Thyroid gland (tissue), 4 donors: ENCODE data around the gene ATE1. TPM values are rescaled to one million over a fixed set of nuclear protein-coding genes. Genes with fewer than 3 reads are reported as not detected.
A peak's percentile ranks its signal among the peaks of the same experiment; 100 is the strongest.
"Not testable (repeated sequence)": the region's sequence is repeated elsewhere in the genome, so short reads cannot be mapped to it uniquely, and the experiment has no call there.

Experiments
- DNase-seq, 2 donors: peaks; one replicate each; pipeline ENCODE4 v3.0.0-alpha.2; 2019
- H3K27ac ChIP-seq, 3 donors: fragments of 200-600 bp; sonication (generic); 1 replicate in 2 of 3; 2 replicates in 1 of 3; pipeline ENCODE4 v1.5.1; 2016 to 2019; ENCODE audit warnings: mild to moderate bottlenecking in 1 of 3, moderate library complexity in 1 of 3
- H3K27me3 ChIP-seq: fragments of 200-600 bp; sonication (generic); one replicate; pipeline ENCODE4 v1.5.1; 2019
- H3K36me3 ChIP-seq, 2 donors: fragments of 200-600 bp; sonication (generic); one replicate each; pipeline ENCODE4 v1.5.1; 2016 to 2019
- H3K4me1 ChIP-seq, 2 donors: fragments of 200-600 bp; sonication (generic); one replicate each; pipeline ENCODE4 v1.5.1; 2017 to 2019
- H3K4me3 ChIP-seq, 3 donors: fragments of 200-600 bp; sonication (generic); replicated peaks in 1 of 3; 1 replicate in 2 of 3; 2 replicates in 1 of 3; pipeline ENCODE4 v1.5.1; 2016; ENCODE audit warnings: mild to moderate bottlenecking in 1 of 3
- H3K9me3 ChIP-seq: fragments of 200-600 bp; sonication (generic); one replicate; pipeline ENCODE4 v1.5.1; 2017
- CTCF ChIP-seq, 6 experiments: fragments of 200-600 bp in 3 of 6; fragments of 450-650 bp in 3 of 6; sonication (generic) in 3 of 6; IDR thresholded peaks; one replicate each; pipeline ENCODE4 v1.5.1; 2016 to 2019; ENCODE audit warnings: antibody characterized with exemption in 6 of 6, mild to moderate bottlenecking in 2 of 6, inconsistent platforms in 1 of 6, moderate library complexity in 1 of 6
- POLR2A ChIP-seq, 2 donors: fragments of 450-650 bp; IDR thresholded peaks; one replicate each; pipeline ENCODE4 v1.6.1; 2017; ENCODE audit warnings: antibody characterized with exemption in 2 of 2, mild to moderate bottlenecking in 2 of 2, moderate library complexity in 1 of 2
- WGBS, 2 donors: methylation state at CpG; one replicate each; pipeline ENCODE4 v1.1.5; 2017; 5-methylcytosine and 5-hydroxymethylcytosine counted together
- intact Hi-C: fragments of 100-400 bp; cut with DNase I; formaldehyde crosslinking; loops from one replicate; pipeline ENCODE4 v1.15.1; 2023
- total RNA-seq, 4 donors: library from RNA; depleted of rRNA; stranded (reverse); fragments of >200 nt; gene quantifications; one replicate each; pipeline ENCODE4 v1.2.3, GENCODE V29; 2016

ATE1 gene
- total RNA-seq, 4 donors from 2014 or later = 47.3 to 66.0 (median 58.0) TPM

GRCh38 chr10:121947343-121948330 is 19.8 kb upstream of the ATE1 start:
- intact Hi-C loops = no loop called here
- H3K4me1 ChIP-seq = peaks cover 6 to 12% of the 10 kb centered on the region in 2 donors
- H3K27me3 ChIP-seq = no peaks in the 10 kb centered on the region
- DNase-seq = no peak
- no peak for TF ChIP-seq CTCF (IDR thresholded peaks at IDR 0.05)
- TF ChIP-seq POLR2A (IDR thresholded peaks at IDR 0.05) = no peak
- no peaks in the 10 kb centered on the region for H3K9me3 ChIP-seq
- no peak overlapping the region for H3K4me3 ChIP-seq
- no peaks in the 10 kb centered on the region for H3K36me3 ChIP-seq
- H3K27ac ChIP-seq = no peak overlapping the region
- 91 to 92% methylated on average over 7 of the region's 7 CpGs for WGBS, 2 donors

GRCh38 chr10:121942749-121943416 is 15.1 kb upstream of the ATE1 start:
- 48 to 69% methylated on average over 2 of the region's 2 CpGs for WGBS, 2 donors
- no peak overlapping the region for H3K27ac ChIP-seq
- no peak for TF ChIP-seq POLR2A (IDR thresholded peaks at IDR 0.05)
- TF ChIP-seq CTCF (IDR thresholded peaks at IDR 0.05) = no peak
- no peak for DNase-seq
- intact Hi-C loops = no loop called here
- H3K9me3 ChIP-seq = no peaks in the 10 kb centered on the region
- no peaks in the 10 kb centered on the region for H3K27me3 ChIP-seq
- no peak overlapping the region for H3K4me3 ChIP-seq
- no peaks in the 10 kb centered on the region for H3K4me1 ChIP-seq
- H3K36me3 ChIP-seq = no peaks in the 10 kb centered on the region

GRCh38 chr10:121941532-121941931 is 13.7 kb upstream of the ATE1 start:
- Histone ChIP-seq H3K27me3 (no peaks in the 10 kb centered on the region), H3K9me3 (no peaks in the 10 kb centered on the region), H3K4me1 (no peaks in the 10 kb centered on the region), H3K36me3 (no peaks in the 10 kb centered on the region), H3K4me3 (no peak overlapping the region), H3K27ac (no peak overlapping the region)
- DNase-seq = no peak
- intact Hi-C loops = no loop called here
- TF ChIP-seq POLR2A (IDR thresholded peaks at IDR 0.05) (no peak), CTCF (IDR thresholded peaks at IDR 0.05) (no peak)
- WGBS, 2 donors = 96 to 97% methylated on average over 3 of the region's 3 CpGs

GRCh38 chr10:121936295-121936694 is 8.5 kb upstream of the ATE1 start:
- no peak for DNase-seq
- Histone ChIP-seq H3K27ac (no peak overlapping the region), H3K36me3 (no peaks in the 10 kb centered on the region), H3K4me3 (no peak overlapping the region), H3K27me3 (no peaks in the 10 kb centered on the region), H3K4me1 (peaks cover 6 to 7% of the 10 kb centered on the region in 2 donors), H3K9me3 (no peaks in the 10 kb centered on the region)
- TF ChIP-seq CTCF (IDR thresholded peaks at IDR 0.05) (no peak), POLR2A (IDR thresholded peaks at IDR 0.05) (no peak)
- WGBS, 2 donors = 98% methylated on average over 2 of the region's 2 CpGs
- intact Hi-C loops = no loop called here

- no peak overlapping the region for H3K4me3 ChIP-seq
- WGBS, 2 donors = 60 to 75% methylated on average over 7 of the region's 7 CpGs
- H3K27ac ChIP-seq = no peak overlapping the region
- H3K27me3 ChIP-seq = no peaks in the 10 kb centered on the region
- no peaks in the 10 kb centered on the region for H3K9me3 ChIP-seq
- peaks cover 11 to 12% of the 10 kb centered on the region in 2 donors for H3K4me1 ChIP-seq
- no peaks in the 10 kb centered on the region for H3K36me3 ChIP-seq
- TF ChIP-seq POLR2A (IDR thresholded peaks at IDR 0.05) = no peak
- intact Hi-C loops = no loop called here
- peak in 1 of 2 donors; percentile 19 for DNase-seq
These were observed 7.9 kb upstream of the ATE1 start for GRCh38 chr10:121935702-121936101.

GRCh38 chr10:121930268-121931085 is 2.6 kb upstream of the ATE1 start:
- DNase-seq, H3K4me3 ChIP-seq, H3K36me3 ChIP-seq, intact Hi-C loops, H3K27me3 ChIP-seq, H3K9me3 ChIP-seq: not testable (repeated sequence)
- 77 to 84% methylated on average over 11 of the region's 11 CpGs for WGBS, 2 donors
- Histone ChIP-seq H3K4me1 (peaks cover 26 to 28% of the 10 kb centered on the region in 2 donors), H3K27ac (peak overlapping the region in 2 of 3 donors; percentile 53 to 81)

- H3K36me3 ChIP-seq, H3K4me3 ChIP-seq, H3K27me3 ChIP-seq, DNase-seq, H3K9me3 ChIP-seq: not testable (repeated sequence)
- intact Hi-C loops = loop anchor here (5.0 kb wide), 1 partner anchor 123 kb away; no protein-coding TSS in a partner anchor
- Histone ChIP-seq H3K4me1 (peaks cover 26 to 28% of the 10 kb centered on the region in 2 donors), H3K27ac (peak overlapping the region in 1 of 3 donors; percentile 43)
- 88% methylated on average over 14 of the region's 14 CpGs for WGBS, 2 donors
These were observed 1.9 kb upstream of the ATE1 start for GRCh38 chr10:121929585-121930267.
